H1 (cell line): Measurements from ENCODE around the gene FSD1. TPM values are rescaled to one million over a fixed set of nuclear protein-coding genes. Genes with fewer than 3 reads are reported as not detected.

Source experiments
- CTCF ChIA-PET: fragments of 300-600 bp; sonication (Branson Sonifier 250); formaldehyde crosslinking; loops from one replicate; lab custom pipeline; 2021; ENCODE audit not compliant: partially characterized antibody; lab: Charles Lee
- POLR2A ChIA-PET: fragments of 300-600 bp; sonication (Branson Sonifier 250); formaldehyde crosslinking; loops from one replicate; lab custom pipeline; 2021; ENCODE audit warnings: inconsistent platforms; ENCODE audit not compliant: partially characterized antibody; lab: Charles Lee
- DNase-seq, 2 experiments: peaks; one replicate each; pipeline versions ENCODE4 v3.0.0 to v3.0.0-alpha.2; 2010 to 2022; ENCODE audit warnings: low spot score in 2 of 2, low read depth in 1 of 2, mixed read lengths in 1 of 2
- FAIRE-seq: peaks from 2 replicates; lab custom pipeline; 2011; peaks lifted over from hg19 to GRCh38; lab: Jason Lieb, UNC
- H2AFZ ChIP-seq: 2 replicates; pipeline ENCODE4 v1.8.1; 2012; ENCODE audit warnings: low read length, inconsistent platforms
- H2AK5ac ChIP-seq: 2 replicates; pipeline ENCODE4 v1.6.1; 2013; ENCODE audit warnings: low read depth, low read length
- H2BK120ac ChIP-seq: replicated peaks from 2 replicates; pipeline ENCODE3; 2013; ENCODE audit warnings: low read depth, low read length, inconsistent platforms
- H2BK12ac ChIP-seq: 2 replicates; pipeline ENCODE4 v1.6.1; 2013; ENCODE audit warnings: low read depth, low read length
- H2BK15ac ChIP-seq: 2 replicates; pipeline ENCODE4 v1.6.1; 2013; ENCODE audit warnings: low read length
- H2BK20ac ChIP-seq: 2 replicates; pipeline ENCODE4 v1.6.1; 2013; ENCODE audit warnings: low read length
- H2BK5ac ChIP-seq: 2 replicates; pipeline ENCODE4 v1.6.1; 2013; ENCODE audit warnings: low read depth, low read length
- H3K14ac ChIP-seq: 2 replicates; pipeline ENCODE4 v1.6.1; 2013; ENCODE audit warnings: inconsistent platforms; ENCODE audit not compliant: insufficient read length
- H3K18ac ChIP-seq: 2 replicates; pipeline ENCODE4 v1.6.1; 2013; ENCODE audit warnings: low read length; ENCODE audit errors: extremely low read depth
- H3K23ac ChIP-seq: 2 replicates; pipeline ENCODE4 v1.6.1; 2013; ENCODE audit warnings: inconsistent platforms; ENCODE audit not compliant: insufficient read length
- H3K23me2 ChIP-seq: 2 replicates; pipeline ENCODE4 v1.6.1; 2013; ENCODE audit warnings: low read depth, low read length
- H3K27ac ChIP-seq: 2 replicates; pipeline ENCODE4 v1.6.1; 2011; ENCODE audit warnings: low read depth, low read length, inconsistent platforms
- H3K27me3 ChIP-seq, 4 experiments: replicated peaks in 1 of 4; 1 replicate in 1 of 4; 2 replicates in 3 of 4; pipeline versions ENCODE4 v1.6.1 to v1.8.1; 2011 to 2013; ENCODE audit warnings: low read length in 3 of 4, mild to moderate bottlenecking in 3 of 4, inconsistent platforms in 2 of 4, mixed read lengths in 2 of 4, moderate library complexity in 1 of 4; ENCODE audit not compliant: control insufficient read depth in 3 of 4, insufficient read depth in 3 of 4; ENCODE audit errors: extremely low read depth in 1 of 4
- H3K36me3 ChIP-seq, 4 experiments: 2 replicates each; pipeline versions ENCODE4 v1.6.1 to v1.8.1; 2011 to 2013; ENCODE audit warnings: mild to moderate bottlenecking in 4 of 4, low read length in 3 of 4, moderate library complexity in 2 of 4, control low read depth in 1 of 4, inconsistent platforms in 1 of 4; ENCODE audit not compliant: insufficient read depth in 4 of 4, control insufficient read depth in 2 of 4
- H3K4ac ChIP-seq: replicated peaks from 2 replicates; pipeline ENCODE3; 2013; ENCODE audit warnings: low read length, low read depth, mixed read lengths, inconsistent platforms; ENCODE audit not compliant: insufficient read length
- H3K4me1 ChIP-seq, 4 experiments: replicated peaks in 1 of 4; 1 replicate in 1 of 4; 2 replicates in 3 of 4; pipeline versions ENCODE4 v1.6.1 to v1.8.1; 2011 to 2013; ENCODE audit warnings: low read length in 3 of 4, inconsistent platforms in 2 of 4, mixed read lengths in 1 of 4; ENCODE audit not compliant: insufficient read depth in 4 of 4, control insufficient read depth in 3 of 4
- H3K4me2 ChIP-seq, 2 experiments: 2 replicates each; pipeline versions ENCODE4 v1.6.1 to v1.8.1; 2011 to 2013; ENCODE audit warnings: low read depth in 2 of 2, low read length in 2 of 2, control low read depth in 1 of 2, inconsistent platforms in 1 of 2, mild to moderate bottlenecking in 1 of 2; ENCODE audit not compliant: insufficient read depth in 1 of 2
- H3K4me3 ChIP-seq, 4 experiments: fragments of 200-600, 300-600 bp in 1 of 4; sonication (generic), shearing (Covaris generic), sonication (Bioruptor Twin) in 1 of 4; 2 replicates each; pipeline versions ENCODE4 v1.5.1 to v1.8.1; 2011 to 2016; ENCODE audit warnings: low read length in 4 of 4, low read depth in 3 of 4, control low read depth in 2 of 4, inconsistent platforms in 2 of 4, mild to moderate bottlenecking in 2 of 4, mixed read lengths in 1 of 4, moderate library complexity in 1 of 4; ENCODE audit not compliant: insufficient read depth in 2 of 4; ENCODE audit errors: extremely low read depth in 1 of 4
- H3K56ac ChIP-seq: replicated peaks from 2 replicates; pipeline ENCODE3; 2013; ENCODE audit warnings: low read depth, mild to moderate bottlenecking, mixed read lengths, low read length, inconsistent platforms; ENCODE audit not compliant: insufficient read length
- H3K79me1 ChIP-seq: 2 replicates; pipeline ENCODE4 v1.6.1; 2013; ENCODE audit warnings: low read depth, low read length, control low read depth
- H3K79me2 ChIP-seq, 2 experiments: 2 replicates each; pipeline versions ENCODE4 v1.6.1 to v1.8.1; 2012 to 2013; ENCODE audit warnings: low read length in 2 of 2, mild to moderate bottlenecking in 2 of 2, inconsistent platforms in 1 of 2; ENCODE audit not compliant: insufficient read depth in 2 of 2, control insufficient read depth in 1 of 2
- H3K9ac ChIP-seq, 4 experiments: replicated peaks in 1 of 4; 1 replicate in 1 of 4; 2 replicates in 3 of 4; pipeline versions ENCODE4 v1.6.1 to v1.8.1; 2011 to 2013; ENCODE audit warnings: low read depth in 3 of 4, low read length in 3 of 4, control low read depth in 2 of 4, mild to moderate bottlenecking in 2 of 4, moderate library complexity in 2 of 4, inconsistent platforms in 1 of 4; ENCODE audit errors: extremely low read depth in 1 of 4
- H3K9me3 ChIP-seq, 2 experiments: 2 replicates each; pipeline versions ENCODE4 v1.6.1 to v1.8.1; 2012 to 2013; ENCODE audit warnings: mild to moderate bottlenecking in 2 of 2, moderate library complexity in 2 of 2, control low read depth in 1 of 2, inconsistent platforms in 1 of 2, low read depth in 1 of 2, low read length in 1 of 2, mixed read lengths in 1 of 2; ENCODE audit not compliant: insufficient read depth in 2 of 2
- H4K20me1 ChIP-seq, 2 experiments: replicated peaks in 1 of 2; 2 replicates each; pipeline versions ENCODE3 to v1.8.1; 2011 to 2013; ENCODE audit warnings: inconsistent platforms in 2 of 2, low read length in 2 of 2, mild to moderate bottlenecking in 1 of 2; ENCODE audit not compliant: insufficient read depth in 2 of 2, control insufficient read depth in 1 of 2
- H4K5ac ChIP-seq: 2 replicates; pipeline ENCODE4 v1.6.1; 2013; ENCODE audit warnings: low read length, low read depth, mixed read lengths, inconsistent platforms; ENCODE audit not compliant: insufficient read length
- H4K8ac ChIP-seq: 2 replicates; pipeline ENCODE4 v1.8.0; 2013; ENCODE audit warnings: mild to moderate bottlenecking, moderate library complexity, low read length, inconsistent platforms; ENCODE audit not compliant: insufficient read depth; ENCODE audit errors: extremely low read depth
- H4K91ac ChIP-seq: replicated peaks from 2 replicates; pipeline ENCODE3; 2013; ENCODE audit warnings: low read length, mixed read lengths, inconsistent platforms; ENCODE audit not compliant: insufficient read length
- CHD1 ChIP-seq: IDR thresholded peaks from 2 replicates; pipeline ENCODE4 v1.6.1; 2012; ENCODE audit warnings: low read depth, low read length, improper control_type of control experiment
- CTBP2 ChIP-seq: IDR thresholded peaks from 2 replicates; pipeline ENCODE4 v1.7.0; 2011; ENCODE audit warnings: borderline replicate concordance, mild to moderate bottlenecking, moderate library complexity, mixed read lengths, low read length; ENCODE audit not compliant: insufficient read depth, insufficient read length
- HDAC6 ChIP-seq: IDR thresholded peaks from one replicate; pipeline ENCODE4 v1.7.1; 2012; ENCODE audit warnings: low read depth, mild to moderate bottlenecking, inconsistent platforms, low read length, moderate library complexity
- KDM5A ChIP-seq: fragments of 200-600 bp; IDR thresholded peaks from 2 replicates; pipeline ENCODE4 v1.7.1; 2012; ENCODE audit warnings: mild to moderate bottlenecking, low read length, inconsistent platforms, mixed read lengths
- MAX ChIP-seq: IDR thresholded peaks from 2 replicates; pipeline ENCODE4 v1.6.1; 2012; ENCODE audit warnings: inconsistent platforms
- POU5F1 ChIP-seq: IDR thresholded peaks from 2 replicates; pipeline ENCODE4 v1.6.1; 2011; ENCODE audit warnings: low read depth, mild to moderate bottlenecking, low read length, moderate library complexity
- RBBP5 ChIP-seq: IDR thresholded peaks from 2 replicates; pipeline ENCODE4 v1.7.1; 2012; ENCODE audit warnings: low read depth, mild to moderate bottlenecking, inconsistent platforms, low read length, moderate library complexity, borderline replicate concordance
- SIN3A ChIP-seq, 2 experiments: IDR thresholded peaks in 1 of 2; conservative IDR thresholded peaks in 1 of 2; 2 replicates each; pipeline ENCODE4 v1.6.1; 2011 to 2012; ENCODE audit warnings: low read length in 2 of 2, improper control_type of control experiment in 1 of 2, low read depth in 1 of 2, mild to moderate bottlenecking in 1 of 2
- SP1 ChIP-seq: IDR thresholded peaks from 2 replicates; pipeline ENCODE4 v1.6.1; 2011; ENCODE audit warnings: low read depth, low read length
- TEAD4 ChIP-seq: IDR thresholded peaks from 2 replicates; pipeline ENCODE4 v1.6.1; 2012; ENCODE audit warnings: low read depth, low read length, inconsistent platforms, mixed read lengths
- ZNF274 ChIP-seq: IDR thresholded peaks from 2 replicates; pipeline ENCODE4 v1.7.0; 2012; ENCODE audit warnings: low read length, borderline replicate concordance; ENCODE audit errors: extremely low read depth
- WGBS, 2 experiments: shearing (Covaris generic) in 1 of 2; methylation state at CpG; one replicate each; pipeline versions ENCODE4 v1.1.6 to v1.1.7; 2013 to 2015; ENCODE audit warnings: low lambda C conversion rate in 2 of 2, mixed read lengths in 2 of 2, inconsistent platforms in 1 of 2, low coverage in 1 of 2, missing lambda C conversion rate in 1 of 2; ENCODE audit not compliant: insufficient replicate concordance in 2 of 2, insufficient coverage in 1 of 2, insufficient read length in 1 of 2; ENCODE audit errors: extremely low coverage in 1 of 2, missing lambda C conversion rate in 1 of 2; 5-methylcytosine and 5-hydroxymethylcytosine counted together
- polyA plus RNA-seq, 7 experiments: library from polyadenylated mRNA; depleted of rRNA in 3 of 7; stranded (reverse) in 5 of 7; unstranded in 2 of 7; fragments of >200 nt in 5 of 7; fragments of 200-250 nt in 2 of 7; gene quantifications; 1 replicate in 5 of 7; 2 replicates in 1 of 7; 4 replicates in 1 of 7; pipeline versions ENCODE4 v1.2.1 to v1.2.3, GENCODE V29; 2011 to 2013; ENCODE audit warnings: missing spikeins in 2 of 7, mixed read lengths in 2 of 7
- total RNA-seq: library from RNA; stranded (reverse); fragmentation: NEBNext Ultra II Directional; extraction: Animal tissue kit (Norgen Biotek cat#: 25700); gene quantifications from 2 replicates; pipeline ENCODE4 v1.2.1, GENCODE V29; 2021

The FSD1 gene
- total and polyA plus RNA-seq, 2 of the 8 experiments (the other 6 are each of a cell fraction or from before 2014, with no cell fraction given) = 58.8 to 181 TPM

- Histone ChIP-seq H4K5ac (no peak overlapping the region), H3K18ac (no peak overlapping the region), H2BK12ac (no peak overlapping the region), H3K79me1 (no peaks in the 10 kb centered on the region), H2AFZ (no peak overlapping the region), H3K23ac (no peak overlapping the region), H2BK120ac (no peak overlapping the region), H2BK5ac (no peak overlapping the region), H3K9me3 (no peaks in the 10 kb centered on the region), H4K20me1 (peaks cover 1 to 2% of the 10 kb centered on the region in 2 experiments), H3K56ac (no peak overlapping the region), H3K23me2 (no peaks in the 10 kb centered on the region), H2BK20ac (no peak overlapping the region), H4K91ac (no peak overlapping the region), H3K4ac (no peak overlapping the region), H4K8ac (no peak overlapping the region), H3K9ac (no peak overlapping the region), H3K27me3 (no peaks in the 10 kb centered on the region), H3K4me3 (no peak overlapping the region), H3K4me2 (no peak overlapping the region), H2AK5ac (no peak overlapping the region), H3K36me3 (peaks cover 2 to 8% (median 5%) of the 10 kb centered on the region in 4 experiments; a peak in 4 of 8 replicates), H3K27ac (no peak overlapping the region), H3K79me2 (no peaks in the 10 kb centered on the region), H3K14ac (no peak overlapping the region), H3K4me1 (no peaks in the 10 kb centered on the region; a peak in 1 of 7 replicates), H2BK15ac (peak overlapping the region; percentile 72; the same call in 1 of the 2 replicates)
- ChIA-PET CTCF (interaction anchor here (0.6 to 14.6 kb wide), 60 partner anchors 9 to 389 kb away, joined by 3 to 311 read pairs (median 5); partner anchors contain the start of genes CHAF1A, HDGFL2, MPND and STAP2), POLR2A (interaction anchor here (0.5 to 5.4 kb wide), 16 partner anchors 11 to 326 kb away, joined by 3 to 36 read pairs (median 4); partner anchors contain the start of genes CHAF1A, MPND, SHD and YJU2)
- 55% methylated on average over 17 of the region's 21 CpGs; no CpG with 5 or more reads in 1 of the 2 experiments for WGBS, 2 experiments
- FAIRE-seq = peak; percentile 81
- peak; percentile 61 to 90 for DNase-seq
- TF ChIP-seq TEAD4 = no peak
- no peak for TF ChIP-seq SP1
- no peak for TF ChIP-seq KDM5A
- TF ChIP-seq POU5F1 = no peak
- no peak for TF ChIP-seq HDAC6
- TF ChIP-seq SIN3A (conservative IDR thresholded peaks at IDR 0.05 in 1 of 2, IDR thresholded peaks at IDR 0.05 in 1 of 2; ENCODE audit: low read depth in 1 of 2, low read length in 2 of 2) = no peak; a peak in 1 of 4 replicates
- no peak for TF ChIP-seq CHD1
- TF ChIP-seq RBBP5 = no peak
- no peak for TF ChIP-seq CTBP2
- peak; percentile 13; the same call in 1 of the 2 replicates for TF ChIP-seq MAX
- no peak for TF ChIP-seq ZNF274
Measured at GRCh38 chr19:4267101-4267900, 37.1 kb upstream of the FSD1 start.
